Fibroblast of villous mesenchyme (primary cell): ENCODE data around the gene IGF1R. TPM values are rescaled to one million over a fixed set of nuclear protein-coding genes. Genes with fewer than 3 reads are reported as not detected.

ENCODE experiments used
- DNase-seq: peaks from one replicate; pipeline ENCODE4 v3.0.0-alpha.2; 2010; ENCODE audit warnings: low read depth
- H3K4me3 ChIP-seq: 2 replicates; pipeline ENCODE4 v1.5.1; 2011; ENCODE audit warnings: low read depth, mild to moderate bottlenecking, low read length
- total RNA-seq: library from RNA; depleted of rRNA; stranded (reverse); fragments of >200 nt; gene quantifications from 2 replicates; pipeline ENCODE4 v1.2.3, GENCODE V29; 2012
- TF ChIP-seq, protein P1 (sequence below): IDR thresholded peaks from 2 replicates; pipeline ENCODE4 v1.5.1; 2012; ENCODE audit warnings: low read depth, mild to moderate bottlenecking, low read length; ENCODE audit not compliant: insufficient read depth

The IGF1R gene
- total RNA-seq, 1 donor: 19.4 TPM

DNA sequence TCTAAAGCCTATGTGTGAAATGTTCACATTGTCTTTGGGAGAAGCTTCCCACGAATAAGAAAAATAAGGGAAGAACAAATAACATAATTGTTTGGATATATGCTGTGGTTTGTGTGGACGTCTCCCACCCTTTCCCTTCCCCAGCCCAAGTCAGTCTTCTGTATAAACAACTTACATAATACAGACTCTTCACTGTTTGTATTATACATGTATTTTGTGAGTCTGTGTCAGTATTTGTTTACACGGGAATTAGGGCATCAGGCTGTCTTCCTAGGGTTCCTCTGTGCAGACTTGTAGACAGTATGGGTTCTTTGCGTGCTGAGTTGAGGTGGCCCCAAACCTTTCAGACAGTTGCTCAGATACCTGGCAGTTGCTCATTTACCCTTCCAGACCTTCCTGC is 103.4 kb downstream of the IGF1R start:
- TF ChIP-seq, protein P1, sequence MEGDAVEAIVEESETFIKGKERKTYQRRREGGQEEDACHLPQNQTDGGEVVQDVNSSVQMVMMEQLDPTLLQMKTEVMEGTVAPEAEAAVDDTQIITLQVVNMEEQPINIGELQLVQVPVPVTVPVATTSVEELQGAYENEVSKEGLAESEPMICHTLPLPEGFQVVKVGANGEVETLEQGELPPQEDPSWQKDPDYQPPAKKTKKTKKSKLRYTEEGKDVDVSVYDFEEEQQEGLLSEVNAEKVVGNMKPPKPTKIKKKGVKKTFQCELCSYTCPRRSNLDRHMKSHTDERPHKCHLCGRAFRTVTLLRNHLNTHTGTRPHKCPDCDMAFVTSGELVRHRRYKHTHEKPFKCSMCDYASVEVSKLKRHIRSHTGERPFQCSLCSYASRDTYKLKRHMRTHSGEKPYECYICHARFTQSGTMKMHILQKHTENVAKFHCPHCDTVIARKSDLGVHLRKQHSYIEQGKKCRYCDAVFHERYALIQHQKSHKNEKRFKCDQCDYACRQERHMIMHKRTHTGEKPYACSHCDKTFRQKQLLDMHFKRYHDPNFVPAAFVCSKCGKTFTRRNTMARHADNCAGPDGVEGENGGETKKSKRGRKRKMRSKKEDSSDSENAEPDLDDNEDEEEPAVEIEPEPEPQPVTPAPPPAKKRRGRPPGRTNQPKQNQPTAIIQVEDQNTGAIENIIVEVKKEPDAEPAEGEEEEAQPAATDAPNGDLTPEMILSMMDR: no peak
- DNase-seq: peak; percentile 39
- H3K4me3 ChIP-seq: no peak overlapping the region

DNA sequence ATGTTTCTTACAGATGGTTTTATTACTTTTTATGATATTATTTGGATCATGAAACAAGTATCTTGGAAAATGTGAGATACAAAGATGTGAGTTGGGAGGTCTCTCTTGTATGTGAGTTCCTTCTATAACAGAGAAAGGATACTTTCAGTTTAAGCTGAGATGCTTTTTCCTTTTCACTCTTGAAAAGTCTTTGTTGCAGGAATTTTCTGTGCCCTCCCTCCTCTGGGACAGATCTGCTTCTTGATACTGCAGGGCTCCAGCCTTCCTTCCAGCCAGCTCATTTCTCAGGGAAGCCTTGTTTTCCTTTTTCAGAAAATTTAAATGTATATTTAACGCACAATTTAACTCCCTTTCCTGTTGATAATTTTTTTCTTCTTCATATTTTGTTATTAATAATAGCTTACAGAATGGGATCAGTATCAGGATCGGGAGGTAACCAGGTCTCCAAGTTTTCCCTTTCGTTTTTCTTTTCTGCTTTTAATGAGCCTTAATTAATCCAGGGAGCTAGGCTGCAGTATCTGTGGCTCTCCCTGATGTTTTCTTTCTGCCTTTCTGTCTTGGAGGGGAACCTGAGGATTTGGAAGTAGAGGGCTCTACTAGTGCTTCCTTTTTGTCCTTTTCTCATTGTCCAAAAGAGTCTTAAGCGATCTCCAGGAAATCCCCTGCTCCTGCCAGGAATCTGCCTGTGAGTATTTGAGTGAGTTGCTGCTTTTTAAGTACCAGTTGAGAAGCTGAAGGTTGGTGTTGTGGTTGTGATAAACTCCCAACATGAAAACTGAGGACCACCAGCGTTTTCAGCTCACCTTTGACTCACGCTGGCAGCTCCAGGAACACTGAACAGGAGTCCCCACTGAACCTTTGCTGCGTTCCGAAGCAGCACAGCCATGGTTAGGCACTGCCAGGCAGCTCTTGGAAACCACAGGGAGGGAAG is 105.7 kb downstream of the IGF1R start:
- peak; percentile 34 for DNase-seq
- TF ChIP-seq, protein P1: no peak
- peak overlapping the region; percentile 45 for H3K4me3 ChIP-seq

DNA sequence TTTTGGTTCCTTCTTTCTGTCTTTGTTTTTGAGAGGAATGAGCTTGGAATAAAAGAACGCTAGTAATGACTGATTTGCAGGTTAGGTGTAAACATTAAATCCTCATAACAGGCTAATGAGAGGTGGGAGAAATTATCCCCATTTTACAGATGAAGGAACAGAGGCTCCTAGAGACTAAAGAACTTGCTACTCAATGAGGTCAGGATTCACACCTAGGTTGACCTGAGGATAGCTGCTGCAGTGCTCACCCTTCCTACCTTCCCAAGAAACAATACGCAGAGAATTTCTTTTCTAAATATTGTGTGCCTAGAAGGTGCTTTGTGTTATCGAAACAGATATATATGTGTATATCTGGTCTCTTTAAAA is 106.3 kb downstream of the IGF1R start:
- TF ChIP-seq, protein P1: no peak
- no peak overlapping the region for H3K4me3 ChIP-seq
- DNase-seq: no peak

DNA sequence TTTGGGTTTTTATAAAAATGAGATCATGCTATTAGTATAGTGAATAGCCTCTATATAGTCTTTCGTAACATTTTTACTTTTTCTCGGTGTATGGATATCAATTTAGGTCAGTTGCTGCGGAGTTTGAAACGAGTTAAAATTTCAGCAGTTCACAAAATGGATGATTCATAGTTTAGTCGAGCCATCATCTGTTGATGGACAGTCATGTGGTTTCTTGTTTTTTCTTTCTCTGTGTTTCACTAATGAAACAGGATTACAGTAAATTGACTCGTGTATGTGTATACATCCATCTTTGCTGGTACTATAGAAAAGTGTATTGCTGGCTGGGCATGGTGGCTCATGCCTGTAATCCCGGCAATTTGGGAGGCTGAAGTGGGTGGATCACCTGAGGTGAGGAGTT is 106.8 kb downstream of the IGF1R start:
- no peak overlapping the region for H3K4me3 ChIP-seq
- DNase-seq: no peak
- TF ChIP-seq, protein P1: no peak

DNA sequence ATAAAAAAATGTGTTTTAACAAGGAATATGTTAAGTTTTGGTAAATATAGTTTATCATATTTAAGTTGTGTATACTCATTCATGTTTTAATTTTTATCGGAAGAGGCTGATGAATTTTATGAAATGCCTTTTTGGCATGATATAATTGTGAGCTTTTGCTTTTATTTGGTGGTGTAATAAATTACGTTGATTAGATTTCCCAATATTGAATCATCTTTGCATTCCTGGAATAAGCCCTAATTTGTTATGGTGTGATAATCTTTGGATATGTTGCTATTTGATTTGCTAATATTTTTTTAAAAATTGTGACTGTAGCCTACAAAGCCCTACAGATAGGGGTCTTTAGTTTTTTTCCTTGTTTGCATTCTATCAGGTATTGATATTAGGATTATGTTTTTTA is 107.4 kb downstream of the IGF1R start:
- DNase-seq: no peak
- no peak overlapping the region for H3K4me3 ChIP-seq
- TF ChIP-seq, protein P1: no peak

DNA sequence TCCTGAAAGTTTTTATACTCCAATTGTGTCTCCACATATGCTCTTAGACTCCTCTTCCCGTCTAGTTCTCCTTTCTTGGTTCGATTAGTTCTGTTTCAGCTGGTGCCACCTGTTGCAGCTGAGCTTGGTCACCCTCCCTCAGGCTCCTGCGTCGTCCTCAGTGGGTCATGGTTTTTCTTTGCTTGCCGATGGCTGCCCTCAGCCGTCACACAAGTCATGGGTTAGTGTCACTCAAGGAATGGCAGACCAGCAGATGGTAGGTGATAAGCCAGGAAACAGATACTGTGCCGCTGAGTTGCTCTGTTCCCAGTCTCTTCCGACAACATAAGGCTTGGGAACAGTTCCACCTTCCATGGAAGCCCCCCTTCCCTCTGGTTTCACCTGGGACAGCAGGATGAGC is 109.9 kb downstream of the IGF1R start:
- DNase-seq: no peak
- TF ChIP-seq, protein P1: no peak

DNA sequence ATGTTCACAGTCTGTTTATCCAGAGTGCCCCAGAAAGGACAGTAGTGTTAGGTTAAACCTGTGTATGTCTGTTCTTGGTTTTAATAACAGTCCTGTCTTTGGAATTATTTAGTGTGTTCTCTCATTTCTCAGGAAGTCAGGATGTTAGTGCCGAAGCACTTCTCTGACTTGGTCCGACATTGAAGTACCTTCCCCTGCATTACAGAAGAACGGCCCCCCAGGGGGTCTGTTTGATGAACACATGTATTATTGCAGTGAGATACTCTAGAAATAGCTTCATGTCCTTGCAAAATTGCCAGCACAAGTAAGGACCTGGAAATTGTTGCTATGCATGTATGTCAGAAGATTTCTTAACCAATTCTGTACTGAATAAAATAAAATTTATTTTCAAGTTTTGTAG is 110.9 kb downstream of the IGF1R start:
- TF ChIP-seq, protein P1: no peak
- no peak for DNase-seq
- no peak overlapping the region for H3K4me3 ChIP-seq

More for the DNA sequence above, 109.9 kb downstream of the IGF1R start:
- no peak overlapping the region for H3K4me3 ChIP-seq
